Right lobe of liver (tissue), 6 donors: Measurements from ENCODE around the gene PRSS27. TPM values are rescaled to one million over a fixed set of nuclear protein-coding genes. Genes with fewer than 3 reads are reported as not detected.
"Not testable (repeated sequence)": the region's sequence is repeated elsewhere in the genome, so short reads cannot be mapped to it uniquely, and the experiment has no call there.

Source experiments
- ATAC-seq, 4 donors: fragments of 200-7000 bp; cut with Tn5 transposase; one replicate each; pipeline ENCODE4 v1.9.1; 2020; ENCODE audit warnings: mild to moderate bottlenecking in 4 of 4, moderate library complexity in 4 of 4
- DNase-seq, 3 donors: peaks; one replicate each; pipeline ENCODE4 v3.0.0-alpha.2; 2020
- H3K27ac ChIP-seq, 3 donors: fragments of 200-600 bp; one replicate each; pipeline ENCODE4 v1.8.0; 2022
- H3K27me3 ChIP-seq, 2 donors: fragments of 200-600 bp; one replicate each; pipeline ENCODE4 v1.8.0; 2022
- H3K36me3 ChIP-seq, 4 donors: fragments of 200-600 bp; sonication (generic) in 1 of 4; one replicate each; pipeline versions ENCODE4 v1.5.1 to v1.8.0; 2017 to 2022; ENCODE audit warnings: control low read depth in 1 of 4
- H3K4me1 ChIP-seq, 4 donors: fragments of 200-600 bp; sonication (generic) in 1 of 4; one replicate each; pipeline versions ENCODE4 v1.5.1 to v1.8.0; 2017 to 2022; ENCODE audit warnings: control low read depth in 1 of 4
- H3K4me3 ChIP-seq, 3 donors: fragments of 200-600 bp; one replicate each; pipeline ENCODE4 v1.8.0; 2022
- H3K9me3 ChIP-seq, 4 donors: fragments of 200-600 bp; sonication (generic) in 1 of 4; one replicate each; pipeline versions ENCODE4 v1.5.1 to v1.8.0; 2017 to 2022; ENCODE audit warnings: control low read depth in 1 of 4
- POLR2A ChIP-seq: fragments of 450-650 bp; IDR thresholded peaks from one replicate; pipeline ENCODE4 v1.6.1; 2017; ENCODE audit warnings: antibody characterized with exemption, mild to moderate bottlenecking
- WGBS: methylation state at CpG from one replicate; pipeline ENCODE4 v1.1.6; 2018; ENCODE audit warnings: low coverage, low lambda C conversion rate; ENCODE audit not compliant: insufficient coverage; ENCODE audit errors: missing lambda C conversion rate; 5-methylcytosine and 5-hydroxymethylcytosine counted together
- intact Hi-C, 2 donors: fragments of 100-400 bp; cut with DNase I; formaldehyde crosslinking; loops; one replicate each; pipeline versions ENCODE4 v1.11.2 to v1.14.1; 2022
- total RNA-seq, 6 experiments: library from RNA; depleted of rRNA in 2 of 6; stranded (reverse); fragments of >200 nt in 2 of 6; fragmentation: NEBNext Ultra II Directional in 3 of 6; extraction: Animal tissue kit (Norgen Biotek cat#: 25700) in 3 of 6; gene quantifications; one replicate each; pipeline versions ENCODE4 v1.1.0 to v1.2.4, GENCODE V29; 2016 to 2023
- TF ChIP-seq, protein P1 (sequence below), 4 donors: fragments of 200-600 bp in 3 of 4; fragments of 450-650 bp in 1 of 4; IDR thresholded peaks; one replicate each; pipeline versions ENCODE4 v1.5.1 to v1.8.0; 2016 to 2022; ENCODE audit warnings: antibody characterized with exemption in 4 of 4, mild to moderate bottlenecking in 2 of 4
- donor health status: DM: no; HTN: yes; CAD: no.
- donor health status: DM: no; HTN: no; CAD: no.
- donor health status: DM: no; HTN: no; CAD: no.
- donor health status: DM: no; HTN: yes; CAD: no.
- donor health status: DM: no; HTN: yes; CAD: no.

The PRSS27 gene
- total RNA-seq, 6 experiments from 2014 or later: 0.13 to 0.98 (median 0.49) TPM; not detected in 2

DNA sequence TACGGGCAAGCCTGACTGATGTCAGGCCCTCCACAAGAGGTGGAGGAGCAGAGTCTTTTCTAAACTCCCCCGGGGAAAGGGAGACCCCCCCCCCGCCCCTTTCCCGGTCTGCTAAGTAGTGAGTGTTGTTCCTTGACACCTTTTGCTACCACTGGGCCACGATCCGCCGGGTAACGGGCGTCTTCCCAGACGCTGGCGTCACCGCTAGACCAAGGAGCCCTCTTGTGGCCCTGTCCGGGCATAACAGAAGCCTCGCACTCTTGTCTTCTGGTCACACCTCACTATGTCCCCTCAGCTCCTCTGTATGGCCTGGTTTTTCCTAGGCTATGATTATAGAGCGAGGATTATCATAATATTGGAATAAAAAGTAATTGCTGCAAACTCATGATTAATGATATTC is 50.0 kb downstream of the PRSS27 start:
- H3K27me3 ChIP-seq, ATAC-seq, H3K9me3 ChIP-seq, H3K27ac ChIP-seq, H3K4me3 ChIP-seq, intact Hi-C loops: not testable (repeated sequence)
- WGBS: 6% methylated on average over 13 of the region's 15 CpGs
- peak; percentile 71 to 83 (median 75) for DNase-seq
- Histone ChIP-seq H3K4me1 (peaks cover 0 to 17% (median 6%) of the 10 kb centered on the region in 4 donors), H3K36me3 (peaks cover 0 to 11% (median 2%) of the 10 kb centered on the region in 4 donors)
- TF ChIP-seq, protein P1, sequence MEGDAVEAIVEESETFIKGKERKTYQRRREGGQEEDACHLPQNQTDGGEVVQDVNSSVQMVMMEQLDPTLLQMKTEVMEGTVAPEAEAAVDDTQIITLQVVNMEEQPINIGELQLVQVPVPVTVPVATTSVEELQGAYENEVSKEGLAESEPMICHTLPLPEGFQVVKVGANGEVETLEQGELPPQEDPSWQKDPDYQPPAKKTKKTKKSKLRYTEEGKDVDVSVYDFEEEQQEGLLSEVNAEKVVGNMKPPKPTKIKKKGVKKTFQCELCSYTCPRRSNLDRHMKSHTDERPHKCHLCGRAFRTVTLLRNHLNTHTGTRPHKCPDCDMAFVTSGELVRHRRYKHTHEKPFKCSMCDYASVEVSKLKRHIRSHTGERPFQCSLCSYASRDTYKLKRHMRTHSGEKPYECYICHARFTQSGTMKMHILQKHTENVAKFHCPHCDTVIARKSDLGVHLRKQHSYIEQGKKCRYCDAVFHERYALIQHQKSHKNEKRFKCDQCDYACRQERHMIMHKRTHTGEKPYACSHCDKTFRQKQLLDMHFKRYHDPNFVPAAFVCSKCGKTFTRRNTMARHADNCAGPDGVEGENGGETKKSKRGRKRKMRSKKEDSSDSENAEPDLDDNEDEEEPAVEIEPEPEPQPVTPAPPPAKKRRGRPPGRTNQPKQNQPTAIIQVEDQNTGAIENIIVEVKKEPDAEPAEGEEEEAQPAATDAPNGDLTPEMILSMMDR (IDR thresholded peaks at IDR 0.05): peak; percentile 53 to 67 (median 59)

DNA sequence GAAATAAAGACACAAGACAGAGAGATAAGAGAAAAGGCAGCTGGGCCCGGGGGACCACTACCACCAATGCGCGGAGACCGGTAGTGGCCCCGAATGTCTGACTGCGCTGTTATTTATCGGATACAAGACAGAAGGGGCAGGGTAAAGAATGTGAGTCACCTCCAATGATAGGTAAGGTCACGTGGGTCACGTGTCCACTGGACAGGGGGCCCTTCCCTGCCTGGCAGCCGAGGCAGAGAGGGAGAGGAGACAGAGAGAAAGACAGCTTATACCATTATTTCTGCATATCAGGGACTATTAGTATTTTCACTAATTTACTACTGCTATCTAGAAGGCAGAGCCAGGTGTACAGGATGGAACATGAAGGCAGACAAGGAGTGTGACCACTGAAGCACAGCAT is 50.4 kb downstream of the PRSS27 start:
- H3K4me1 ChIP-seq: peaks cover 0 to 17% (median 6%) of the 10 kb centered on the region in 4 donors
- H3K27ac ChIP-seq, H3K9me3 ChIP-seq, ATAC-seq, H3K4me3 ChIP-seq, intact Hi-C loops, DNase-seq, H3K27me3 ChIP-seq: not testable (repeated sequence)
- H3K36me3 ChIP-seq: peaks cover 0 to 11% (median 2%) of the 10 kb centered on the region in 4 donors
- 40% methylated on average over 2 of the region's 10 CpGs for WGBS

DNA sequence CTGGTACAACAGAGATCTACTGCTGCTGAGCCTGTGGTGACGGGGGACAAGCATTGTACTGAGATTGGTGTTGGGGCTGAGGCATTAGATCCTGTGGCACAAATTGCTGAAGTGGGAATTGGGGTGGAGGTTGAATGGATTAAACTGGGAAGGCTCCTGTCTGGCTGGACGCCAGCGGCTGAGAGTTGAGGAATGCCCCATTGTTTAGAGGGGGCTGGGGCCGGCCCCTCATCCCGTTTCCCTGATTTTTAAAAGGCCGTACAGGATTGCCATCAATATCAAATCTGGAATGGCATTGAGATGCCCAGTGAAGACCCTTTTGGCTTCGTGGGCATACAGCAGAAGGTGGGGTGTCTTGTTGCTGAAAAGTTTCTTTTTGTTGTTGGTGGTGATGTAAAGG is 53.4 kb downstream of the PRSS27 start:
- WGBS: 78% methylated on average over 5 of the region's 7 CpGs
- H3K9me3 ChIP-seq, intact Hi-C loops, H3K27me3 ChIP-seq, H3K27ac ChIP-seq, ATAC-seq, H3K4me1 ChIP-seq, DNase-seq, H3K4me3 ChIP-seq: not testable (repeated sequence)
- peaks cover 0 to 11% (median 2%) of the 10 kb centered on the region in 4 donors for H3K36me3 ChIP-seq

- TF ChIP-seq, protein P1 (IDR thresholded peaks at IDR 0.05): no peak
- TF ChIP-seq POLR2A: no peak
- ATAC-seq: no peak
- Histone ChIP-seq H3K4me3 (no peak overlapping the region), H3K27ac (no peak overlapping the region), H3K36me3 (peaks cover 0 to 11% (median 2%) of the 10 kb centered on the region in 4 donors), H3K27me3 (no peaks in the 10 kb centered on the region), H3K9me3 (no peaks in the 10 kb centered on the region), H3K4me1 (peaks cover 0 to 6% (median 2%) of the 10 kb centered on the region in 4 donors)
- intact Hi-C loops: no loop called here
- no peak for DNase-seq
- WGBS: 41% methylated on average over 9 of the region's 9 CpGs
Measured at GRCh38 chr16:2664574-2664982, 55.4 kb downstream of the PRSS27 start.

DNA sequence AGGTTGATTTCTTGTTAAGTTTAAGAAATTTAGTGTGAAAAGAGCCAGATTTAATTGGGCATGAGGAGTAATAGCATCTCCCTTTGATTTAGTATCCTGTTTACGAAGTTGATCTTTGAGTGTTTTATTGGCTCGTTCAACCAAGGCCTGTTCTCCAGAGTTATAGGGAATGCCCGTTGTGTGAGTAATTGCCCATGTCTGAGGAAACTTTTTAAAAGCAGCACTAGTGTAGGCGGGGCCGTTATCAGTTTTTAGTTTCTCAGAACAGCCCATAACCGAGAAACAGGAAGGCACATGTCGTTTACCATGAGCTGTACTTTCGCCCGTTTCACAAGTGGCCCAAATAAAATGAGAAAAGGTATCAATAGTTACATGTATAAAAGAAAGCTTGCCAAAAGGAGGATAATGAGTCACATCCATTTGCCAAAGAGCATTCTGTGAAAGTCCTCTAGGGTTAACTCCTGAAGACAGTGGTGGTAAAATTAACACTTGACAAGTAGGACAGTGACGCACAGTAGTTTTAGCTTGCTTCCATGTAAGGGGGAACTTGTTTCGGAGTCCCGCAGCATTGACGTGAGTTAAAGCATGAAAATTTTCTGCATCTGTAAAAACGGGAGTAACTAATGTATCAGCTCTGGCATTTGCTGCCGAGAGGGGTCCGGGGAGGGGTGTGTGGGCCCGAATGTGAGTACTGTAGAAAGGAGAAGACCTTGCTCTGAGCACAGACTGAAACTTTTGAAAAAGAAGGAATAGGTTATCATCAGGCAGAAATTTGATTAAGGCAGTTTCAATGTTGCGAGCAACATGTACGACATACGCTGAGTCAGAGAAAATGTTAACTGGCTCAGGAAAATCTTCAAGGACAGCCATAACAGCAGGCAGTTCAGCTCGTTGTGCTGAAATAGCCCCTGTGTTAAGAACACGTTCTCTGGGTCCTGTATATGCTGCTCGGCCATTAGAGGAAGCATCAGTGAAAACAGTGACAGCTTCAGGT is 56.2 kb downstream of the PRSS27 start:
- DNase-seq: no peak
- intact Hi-C loops: no loop called here
- Histone ChIP-seq H3K36me3 (peaks cover 0 to 11% (median 2%) of the 10 kb centered on the region in 4 donors), H3K27me3 (no peaks in the 10 kb centered on the region), H3K27ac (no peak overlapping the region), H3K4me1 (peaks cover 0 to 7% (median 3%) of the 10 kb centered on the region in 4 donors), H3K9me3 (no peaks in the 10 kb centered on the region), H3K4me3 (no peak overlapping the region)
- WGBS: 51% methylated on average over 18 of the region's 23 CpGs
- ATAC-seq: no peak
- TF ChIP-seq, protein P1 (IDR thresholded peaks at IDR 0.05): no peak
- TF ChIP-seq POLR2A: no peak

Other genes starting within 250 kb of the PRSS27 start
- gene NTN3, start 248.9 kb downstream of the PRSS27 start, total RNA-seq: 1 to 10 TPM in 4 of 6 experiments, under 1 TPM in 2; 0.39 to 2.1 (median 1.2) TPM
- 10 to 100 TPM; 14.9 to 22.7 (median 17.5) TPM for gene TBC1D24, start 245.1 kb downstream of the PRSS27 start, total RNA-seq
- 100 to 1,000 TPM in 1 of 6 experiments, 10 to 100 TPM in 5; 71.5 to 100 (median 79.4) TPM for gene ATP6V0C, start 206.3 kb downstream of the PRSS27 start, total RNA-seq
- 10 to 100 TPM; 12.3 to 24.9 (median 21.4) TPM for gene AMDHD2, start 199.9 kb downstream of the PRSS27 start, total RNA-seq
- gene CEMP1, start 188.8 kb downstream of the PRSS27 start, total RNA-seq: under 1 TPM in 2 of 6 experiments, not detected in 4; 0.22 to 0.29 TPM
- 10 to 100 TPM; 20.7 to 28.3 (median 24.5) TPM for gene PDPK1, start 182.2 kb downstream of the PRSS27 start, total RNA-seq
- gene KCTD5, start 37.7 kb downstream of the PRSS27 start, total RNA-seq: 10 to 100 TPM in 4 of 6 experiments, 1 to 10 TPM in 2; 7.3 to 22.8 (median 11.1) TPM
- gene SRRM2, start 32.4 kb upstream of the PRSS27 start, total RNA-seq: 100 to 1,000 TPM; 111 to 419 (median 289) TPM
- gene ELOB, start 57.1 kb upstream of the PRSS27 start, total RNA-seq: 100 to 1,000 TPM in 5 of 6 experiments, 10 to 100 TPM in 1; 97.5 to 521 (median 122) TPM
- gene PRSS33, start 67.3 kb upstream of the PRSS27 start, total RNA-seq: not detected
- gene PRSS41, start 78.2 kb upstream of the PRSS27 start, total RNA-seq: not detected
- not detected for gene PRSS21, start 97.0 kb upstream of the PRSS27 start, total RNA-seq
- gene ZG16B, start 110.1 kb upstream of the PRSS27 start, total RNA-seq: 1 to 10 TPM in 1 of 6 experiments, under 1 TPM in 3, not detected in 2; 0.24 to 1.6 (median 0.50) TPM
- gene PRSS22, start 137.9 kb upstream of the PRSS27 start, total RNA-seq: 1 to 10 TPM in 2 of 6 experiments, under 1 TPM in 3, not detected in 1; 0.18 to 2.1 (median 0.84) TPM
- gene FLYWCH2, start 163.0 kb upstream of the PRSS27 start, total RNA-seq: 10 to 100 TPM in 2 of 6 experiments, 1 to 10 TPM in 4; 3.6 to 18.9 (median 5.6) TPM
- 10 to 100 TPM in 5 of 6 experiments, 1 to 10 TPM in 1; 9.3 to 19.8 (median 15.1) TPM for gene FLYWCH1, start 191.7 kb upstream of the PRSS27 start, total RNA-seq
- not detected for gene KREMEN2, start 244.1 kb upstream of the PRSS27 start, total RNA-seq
- gene PAQR4, start 249.1 kb upstream of the PRSS27 start, total RNA-seq: 1 to 10 TPM in 4 of 6 experiments, under 1 TPM in 2; 0.93 to 6.1 (median 3.3) TPM